Epithelial cell of umbilical artery (primary cell): ENCODE measurements around the gene TAF11L5. TPM values are rescaled to one million over a fixed set of nuclear protein-coding genes. Genes with fewer than 3 reads are reported as not detected.

Source experiments
- total RNA-seq: library from RNA; depleted of rRNA; stranded (reverse); fragments of >200 nt; gene quantifications from 2 replicates; pipeline ENCODE4 v1.2.3, GENCODE V29; 2014

Gene TAF11L5
- not detected in 2 replicates for total RNA-seq

GRCh38 chr5:17524935-17525334 lies at the start of gene TAF11L5:
TAF11L5 (plus strand) TSS chr5:17525235.

GRCh38 chr5:17497931-17498330 lies 27.1 kb upstream of the TAF11L5 start, which contains the start of gene TAF11L2:
TAF11L2 (plus strand) TSS chr5:17498231.

GRCh38 chr5:17518067-17518466 lies 7.0 kb upstream of the TAF11L5 start, which contains the start of gene TAF11L3:
TAF11L3 (plus strand) TSS chr5:17518367.

GRCh38 chr5:17521501-17521900 lies 3.5 kb upstream of the TAF11L5 start, which contains the start of gene TAF11L4:
TAF11L4 (plus strand) TSS chr5:17521801.

GRCh38 chr5:17528369-17528768 lies 3.3 kb downstream of the TAF11L5 start, which contains the start of gene TAF11L6:
TAF11L6 (plus strand) TSS chr5:17528669.

Other genes with a start within 250 kb of the TAF11L5 start
- not detected in 2 replicates for gene TAF11L2, start 27.0 kb upstream of the TAF11L5 start, total RNA-seq
- not detected in 2 replicates for gene TAF11L3, start 6.9 kb upstream of the TAF11L5 start, total RNA-seq
- not detected in 2 replicates for gene TAF11L4, start 3.4 kb upstream of the TAF11L5 start, total RNA-seq
- not detected in 2 replicates for gene TAF11L6, start 3.4 kb downstream of the TAF11L5 start, total RNA-seq
- not detected in 2 replicates for gene TAF11L7, start 60.5 kb downstream of the TAF11L5 start, total RNA-seq
- gene TAF11L8, start 65.7 kb downstream of the TAF11L5 start, total RNA-seq, result not detected in 2 replicates
- gene TAF11L9, start 69.2 kb downstream of the TAF11L5 start, total RNA-seq, result not detected in 2 replicates
- gene TAF11L10, start 72.6 kb downstream of the TAF11L5 start, total RNA-seq, result not detected in 2 replicates
- not detected in 2 replicates for gene TAF11L11, start 78.9 kb downstream of the TAF11L5 start, total RNA-seq
- gene TAF11L12, start 85.2 kb downstream of the TAF11L5 start, total RNA-seq, result not detected in 2 replicates
- gene TAF11L13, start 106.9 kb downstream of the TAF11L5 start, total RNA-seq, result not detected in 2 replicates
- not detected in 2 replicates for gene TAF11L14, start 109.2 kb downstream of the TAF11L5 start, total RNA-seq